WTC11 (cell line): ENCODE measurements around the gene MBOAT1. TPM values are rescaled to one million over a fixed set of nuclear protein-coding genes. Genes with fewer than 3 reads are reported as not detected.

ENCODE experiments used
- ATAC-seq: fragments of 200-7000 bp; cut with Tn5 transposase; 2 replicates; pipeline ENCODE4 v1.10.0; 2021; ENCODE audit warnings: mild to moderate bottlenecking, moderate library complexity
- CTCF ChIA-PET: fragments of 300-600 bp; sonication (Branson Sonifier 250); formaldehyde crosslinking; loops from one replicate; lab custom pipeline; 2021; ENCODE audit warnings: antibody characterized with exemption; lab: Charles Lee
- POLR2A ChIA-PET: fragments of 350-600 bp; sonication (Branson Sonifier 250); formaldehyde crosslinking; loops from one replicate; lab custom pipeline; 2021; ENCODE audit warnings: antibody characterized with exemption; lab: Charles Lee
- DNase-seq: peaks from one replicate; pipeline ENCODE4 v3.0.0; 2021; ENCODE audit warnings: low spot score
- H3K27ac Mint-ChIP-seq: 2 replicates; pipeline ENCODE4 v1.8.0; 2021; ENCODE audit warnings: mixed read lengths
- H3K27me3 Mint-ChIP-seq: 2 replicates; pipeline ENCODE4 v1.8.0; 2021; ENCODE audit warnings: low read depth, mild to moderate bottlenecking, moderate library complexity, mixed read lengths
- H3K36me3 Mint-ChIP-seq: 2 replicates; pipeline ENCODE4 v1.8.0; 2021; ENCODE audit warnings: mixed read lengths
- H3K4me1 Mint-ChIP-seq: 2 replicates; pipeline ENCODE4 v1.8.0; 2022; ENCODE audit warnings: mixed read lengths
- H3K4me3 Mint-ChIP-seq: 2 replicates; pipeline ENCODE4 v1.8.0; 2021; ENCODE audit warnings: mild to moderate bottlenecking, moderate library complexity, mixed read lengths
- H3K9me3 Mint-ChIP-seq: 2 replicates; pipeline ENCODE4 v1.8.0; 2021; ENCODE audit warnings: mixed read lengths
- CBFB ChIP-seq: sonication (generic); formaldehyde crosslinking; IDR thresholded peaks from 2 replicates; pipeline ENCODE4 v1.8.1; 2022; ENCODE audit warnings: mild to moderate bottlenecking, low read depth, missing genetic modification reagents
- CREB1 ChIP-seq: sonication (generic); formaldehyde crosslinking; IDR thresholded peaks from 2 replicates; pipeline ENCODE4 v1.8.0; 2023; ENCODE audit warnings: mild to moderate bottlenecking, missing genetic modification reagents
- ESRRA ChIP-seq: sonication (generic); formaldehyde crosslinking; IDR thresholded peaks from 2 replicates; pipeline ENCODE4 v1.8.1; 2022; ENCODE audit warnings: mild to moderate bottlenecking, missing genetic modification reagents, borderline replicate concordance
- FOXK1 ChIP-seq: sonication (generic); formaldehyde crosslinking; IDR thresholded peaks from 2 replicates; pipeline ENCODE4 v1.8.0; 2022; ENCODE audit warnings: mild to moderate bottlenecking, moderate library complexity, missing genetic modification reagents
- GRHL2 ChIP-seq: fragments of 250-450 bp; sonication (Bioruptor Pico); IDR thresholded peaks from 2 replicates; pipeline ENCODE4 v1.8.0; 2022; ENCODE audit warnings: mild to moderate bottlenecking, moderate library complexity; ENCODE audit not compliant: insufficient replicate concordance, severe bottlenecking
- GTF2I ChIP-seq: fragments of 250-450 bp; sonication (Bioruptor Pico); conservative IDR thresholded peaks from 2 replicates; pipeline ENCODE4 v1.4.0; 2021; ENCODE audit warnings: mild to moderate bottlenecking
- JAZF1 ChIP-seq: fragments of 250-450 bp; sonication (Bioruptor Pico); IDR thresholded peaks from 2 replicates; pipeline ENCODE4 v1.9.0; 2021; ENCODE audit warnings: moderate library complexity, mild to moderate bottlenecking, inconsistent platforms
- JUN ChIP-seq: sonication (generic); formaldehyde crosslinking; IDR thresholded peaks from 2 replicates; pipeline ENCODE4 v1.8.0; 2023; ENCODE audit warnings: mild to moderate bottlenecking, missing genetic modification reagents
- KAT7 ChIP-seq: sonication (generic); formaldehyde crosslinking; IDR thresholded peaks from 2 replicates; pipeline ENCODE4 v1.8.1; 2023; ENCODE audit warnings: missing genetic modification reagents, mild to moderate bottlenecking, borderline replicate concordance
- NR3C1 ChIP-seq: sonication (generic); formaldehyde crosslinking; conservative IDR thresholded peaks from 2 replicates; pipeline ENCODE4 v1.8.1; 2023; ENCODE audit warnings: low read depth, mild to moderate bottlenecking, missing genetic modification reagents
- RELA ChIP-seq: sonication (generic); formaldehyde crosslinking; IDR thresholded peaks from 2 replicates; pipeline ENCODE4 v1.8.1; 2022; ENCODE audit warnings: missing genetic modification reagents, mild to moderate bottlenecking, borderline replicate concordance
- SMAD3 ChIP-seq: sonication (generic); formaldehyde crosslinking; IDR thresholded peaks from 2 replicates; pipeline ENCODE4 v1.8.0; 2022; ENCODE audit warnings: missing genetic modification reagents, mild to moderate bottlenecking, borderline replicate concordance
- SP1 ChIP-seq: sonication (generic); formaldehyde crosslinking; conservative IDR thresholded peaks from 2 replicates; pipeline ENCODE4 v1.8.1; 2022; ENCODE audit warnings: missing genetic modification reagents
- ZNF121 ChIP-seq: sonication (generic); formaldehyde crosslinking; IDR thresholded peaks from 2 replicates; pipeline ENCODE4 v1.8.0; 2023; ENCODE audit warnings: missing genetic modification reagents
- ZNF317 ChIP-seq: sonication (generic); formaldehyde crosslinking; IDR thresholded peaks from 2 replicates; pipeline ENCODE4 v1.8.1; 2023; ENCODE audit warnings: low read depth, mild to moderate bottlenecking, moderate library complexity, missing genetic modification reagents, borderline replicate concordance
- ZNF423 ChIP-seq: fragments of 250-450 bp; sonication (Bioruptor Pico); IDR thresholded peaks from 2 replicates; pipeline ENCODE4 v2.1.2; 2022; ENCODE audit warnings: mild to moderate bottlenecking, moderate library complexity
- total RNA-seq: library from RNA; stranded (reverse); gene quantifications from 3 replicates; pipeline ENCODE4 v1.2.3, GENCODE V29; 2021
- TF ChIP-seq, protein P1 (sequence below): fragments of 250-450 bp; sonication (Bioruptor Pico); IDR thresholded peaks from 2 replicates; pipeline ENCODE4 v1.9.0; 2021; ENCODE audit warnings: mild to moderate bottlenecking
- TF ChIP-seq, protein P2 (sequence below): fragments of 250-450 bp; sonication (Bioruptor Pico); IDR thresholded peaks from 2 replicates; pipeline ENCODE4 v2.1.2; 2022; ENCODE audit warnings: mild to moderate bottlenecking, moderate library complexity
- TF ChIP-seq, protein P3 (sequence below): sonication (generic); formaldehyde crosslinking; IDR thresholded peaks from 2 replicates; pipeline ENCODE4 v1.8.1; 2023; ENCODE audit warnings: mild to moderate bottlenecking, missing genetic modification reagents
- TF ChIP-seq, protein P4 (sequence below): sonication (generic); formaldehyde crosslinking; IDR thresholded peaks from 2 replicates; pipeline ENCODE4 v1.8.1; 2022; ENCODE audit warnings: missing genetic modification reagents, borderline replicate concordance

Gene MBOAT1
- total RNA-seq, 1 experiment from 2014 or later: 22.9 TPM

DNA sequence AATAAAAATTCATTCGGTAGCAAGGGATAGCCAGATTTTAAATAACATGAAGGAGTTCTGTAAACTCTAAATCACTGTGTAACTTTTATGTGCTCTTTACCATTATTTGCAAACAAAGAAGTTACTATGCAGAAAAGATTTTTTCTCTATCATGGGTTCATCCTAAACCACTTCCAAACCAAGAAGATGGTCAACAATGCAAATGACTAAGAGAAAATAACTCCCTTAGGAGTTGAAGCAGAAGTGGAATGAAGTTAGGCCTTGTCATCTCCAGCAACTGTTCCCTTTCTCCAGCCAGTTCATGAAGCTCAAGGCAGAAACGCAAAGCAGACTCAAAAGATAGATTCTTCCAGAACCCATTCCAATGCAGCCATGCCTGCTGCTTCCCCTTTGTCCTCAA is 66.0 kb downstream of the MBOAT1 start:
- ATAC-seq (no peak), DNase-seq (no peak)
- Mint-ChIP-seq H3K4me1 (no peaks in the 10 kb centered on the region), H3K9me3 (no peaks in the 10 kb centered on the region), H3K27ac (no peak overlapping the region), H3K36me3 (peaks cover 14% of the 10 kb centered on the region; the same call in 1 of the 2 replicates), H3K27me3 (no peaks in the 10 kb centered on the region), H3K4me3 (no peak overlapping the region)
- TF ChIP-seq, protein P1, sequence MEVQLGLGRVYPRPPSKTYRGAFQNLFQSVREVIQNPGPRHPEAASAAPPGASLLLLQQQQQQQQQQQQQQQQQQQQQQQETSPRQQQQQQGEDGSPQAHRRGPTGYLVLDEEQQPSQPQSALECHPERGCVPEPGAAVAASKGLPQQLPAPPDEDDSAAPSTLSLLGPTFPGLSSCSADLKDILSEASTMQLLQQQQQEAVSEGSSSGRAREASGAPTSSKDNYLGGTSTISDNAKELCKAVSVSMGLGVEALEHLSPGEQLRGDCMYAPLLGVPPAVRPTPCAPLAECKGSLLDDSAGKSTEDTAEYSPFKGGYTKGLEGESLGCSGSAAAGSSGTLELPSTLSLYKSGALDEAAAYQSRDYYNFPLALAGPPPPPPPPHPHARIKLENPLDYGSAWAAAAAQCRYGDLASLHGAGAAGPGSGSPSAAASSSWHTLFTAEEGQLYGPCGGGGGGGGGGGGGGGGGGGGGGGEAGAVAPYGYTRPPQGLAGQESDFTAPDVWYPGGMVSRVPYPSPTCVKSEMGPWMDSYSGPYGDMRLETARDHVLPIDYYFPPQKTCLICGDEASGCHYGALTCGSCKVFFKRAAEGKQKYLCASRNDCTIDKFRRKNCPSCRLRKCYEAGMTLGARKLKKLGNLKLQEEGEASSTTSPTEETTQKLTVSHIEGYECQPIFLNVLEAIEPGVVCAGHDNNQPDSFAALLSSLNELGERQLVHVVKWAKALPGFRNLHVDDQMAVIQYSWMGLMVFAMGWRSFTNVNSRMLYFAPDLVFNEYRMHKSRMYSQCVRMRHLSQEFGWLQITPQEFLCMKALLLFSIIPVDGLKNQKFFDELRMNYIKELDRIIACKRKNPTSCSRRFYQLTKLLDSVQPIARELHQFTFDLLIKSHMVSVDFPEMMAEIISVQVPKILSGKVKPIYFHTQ (CRISPR knock-in tag): no peak
- TF ChIP-seq RELA (CRISPR knock-in tag): no peak
- TF ChIP-seq ESRRA (CRISPR knock-in tag): no peak
- TF ChIP-seq GTF2I (CRISPR knock-in tag): no peak
- no peak for TF ChIP-seq SMAD3
- no peak for TF ChIP-seq CREB1
- no peak for TF ChIP-seq GRHL2 (CRISPR knock-in tag)
- no peak for TF ChIP-seq KAT7 (CRISPR knock-in tag)
- TF ChIP-seq, protein P2, sequence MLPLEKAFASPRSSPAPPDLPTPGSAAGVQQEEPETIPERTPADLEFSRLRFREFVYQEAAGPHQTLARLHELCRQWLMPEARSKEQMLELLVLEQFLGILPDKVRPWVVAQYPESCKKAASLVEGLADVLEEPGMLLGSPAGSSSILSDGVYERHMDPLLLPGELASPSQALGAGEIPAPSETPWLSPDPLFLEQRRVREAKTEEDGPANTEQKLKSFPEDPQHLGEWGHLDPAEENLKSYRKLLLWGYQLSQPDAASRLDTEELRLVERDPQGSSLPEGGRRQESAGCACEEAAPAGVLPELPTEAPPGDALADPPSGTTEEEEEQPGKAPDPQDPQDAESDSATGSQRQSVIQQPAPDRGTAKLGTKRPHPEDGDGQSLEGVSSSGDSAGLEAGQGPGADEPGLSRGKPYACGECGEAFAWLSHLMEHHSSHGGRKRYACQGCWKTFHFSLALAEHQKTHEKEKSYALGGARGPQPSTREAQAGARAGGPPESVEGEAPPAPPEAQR: no peak
- TF ChIP-seq JUN: no peak
- TF ChIP-seq NR3C1 (CRISPR knock-in tag): no peak
- TF ChIP-seq CBFB (CRISPR knock-in tag): no peak
- no peak for TF ChIP-seq ZNF423
- no peak for TF ChIP-seq ZNF121
- TF ChIP-seq, protein P3, sequence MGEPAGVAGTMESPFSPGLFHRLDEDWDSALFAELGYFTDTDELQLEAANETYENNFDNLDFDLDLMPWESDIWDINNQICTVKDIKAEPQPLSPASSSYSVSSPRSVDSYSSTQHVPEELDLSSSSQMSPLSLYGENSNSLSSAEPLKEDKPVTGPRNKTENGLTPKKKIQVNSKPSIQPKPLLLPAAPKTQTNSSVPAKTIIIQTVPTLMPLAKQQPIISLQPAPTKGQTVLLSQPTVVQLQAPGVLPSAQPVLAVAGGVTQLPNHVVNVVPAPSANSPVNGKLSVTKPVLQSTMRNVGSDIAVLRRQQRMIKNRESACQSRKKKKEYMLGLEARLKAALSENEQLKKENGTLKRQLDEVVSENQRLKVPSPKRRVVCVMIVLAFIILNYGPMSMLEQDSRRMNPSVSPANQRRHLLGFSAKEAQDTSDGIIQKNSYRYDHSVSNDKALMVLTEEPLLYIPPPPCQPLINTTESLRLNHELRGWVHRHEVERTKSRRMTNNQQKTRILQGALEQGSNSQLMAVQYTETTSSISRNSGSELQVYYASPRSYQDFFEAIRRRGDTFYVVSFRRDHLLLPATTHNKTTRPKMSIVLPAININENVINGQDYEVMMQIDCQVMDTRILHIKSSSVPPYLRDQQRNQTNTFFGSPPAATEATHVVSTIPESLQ: no peak
- TF ChIP-seq SP1: no peak
- ChIA-PET POLR2A (no interaction called here), CTCF (no interaction called here)

DNA sequence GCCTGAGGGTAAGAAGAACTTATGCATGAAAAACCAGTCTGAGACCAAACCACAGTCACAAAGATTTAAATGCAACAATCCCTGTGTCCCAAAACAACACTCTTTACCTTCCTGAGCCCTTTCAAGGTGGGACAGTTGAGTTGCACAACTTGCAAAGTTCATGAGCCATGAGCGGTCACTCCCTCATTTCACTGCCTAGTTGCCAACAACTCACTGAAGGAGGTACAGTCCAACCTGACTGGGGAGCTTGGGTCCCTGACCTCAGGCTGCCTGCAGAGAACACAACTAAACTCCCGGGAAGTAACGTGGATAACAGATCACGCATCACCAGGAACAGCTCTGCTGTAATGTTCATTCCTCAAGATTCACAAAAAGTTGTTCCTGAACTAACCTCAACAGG is 69.4 kb downstream of the MBOAT1 start:
- Mint-ChIP-seq H3K27ac (peak overlapping the region; percentile 43; the same call in 1 of the 2 replicates), H3K4me3 (no peak overlapping the region), H3K36me3 (peaks cover 17% of the 10 kb centered on the region), H3K4me1 (peaks cover 3% of the 10 kb centered on the region), H3K27me3 (no peaks in the 10 kb centered on the region), H3K9me3 (peaks cover 4% of the 10 kb centered on the region)
- TF ChIP-seq NR3C1 (CRISPR knock-in tag): no peak
- no peak for TF ChIP-seq CBFB (CRISPR knock-in tag)
- no peak for TF ChIP-seq FOXK1 (CRISPR knock-in tag)
- TF ChIP-seq, protein P4, sequence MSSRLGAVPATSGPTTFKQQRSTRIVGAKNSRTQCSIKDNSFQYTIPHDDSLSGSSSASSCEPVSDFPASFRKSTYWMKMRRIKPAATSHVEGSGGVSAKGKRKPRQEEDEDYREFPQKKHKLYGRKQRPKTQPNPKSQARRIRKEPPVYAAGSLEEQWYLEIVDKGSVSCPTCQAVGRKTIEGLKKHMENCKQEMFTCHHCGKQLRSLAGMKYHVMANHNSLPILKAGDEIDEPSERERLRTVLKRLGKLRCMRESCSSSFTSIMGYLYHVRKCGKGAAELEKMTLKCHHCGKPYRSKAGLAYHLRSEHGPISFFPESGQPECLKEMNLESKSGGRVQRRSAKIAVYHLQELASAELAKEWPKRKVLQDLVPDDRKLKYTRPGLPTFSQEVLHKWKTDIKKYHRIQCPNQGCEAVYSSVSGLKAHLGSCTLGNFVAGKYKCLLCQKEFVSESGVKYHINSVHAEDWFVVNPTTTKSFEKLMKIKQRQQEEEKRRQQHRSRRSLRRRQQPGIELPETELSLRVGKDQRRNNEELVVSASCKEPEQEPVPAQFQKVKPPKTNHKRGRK (CRISPR knock-in tag): no peak
- no peak for TF ChIP-seq ZNF317 (CRISPR knock-in tag)
- TF ChIP-seq JAZF1 (CRISPR knock-in tag): no peak
- DNase-seq (no peak), ATAC-seq (no peak)
- POLR2A ChIA-PET: no interaction called here
- CTCF ChIA-PET: no interaction called here
